Measurements from ENCODE around the gene ZNF385B.

Gene ZNF385B

DNA sequence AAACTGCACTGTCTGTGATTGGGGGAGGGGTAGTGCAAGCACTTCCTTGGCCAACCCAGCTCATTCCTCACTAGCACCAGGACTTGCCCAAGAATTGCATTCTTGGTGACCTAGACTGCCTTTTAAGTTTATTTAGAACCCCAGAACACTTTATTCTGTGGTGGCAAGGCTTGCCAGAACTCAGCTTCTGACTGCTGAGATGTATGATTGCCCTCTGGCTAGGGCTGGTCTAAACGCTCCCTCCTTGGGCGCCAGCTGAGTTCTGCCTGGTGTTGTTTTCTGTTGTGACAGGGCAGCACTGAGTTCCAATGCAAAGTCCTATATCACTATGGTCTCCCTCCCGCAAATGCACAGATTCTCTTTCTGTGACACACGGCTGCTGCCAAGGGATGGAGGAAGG lies 247.7 kb downstream of the ZNF385B start:
- TF ChIP-seq, protein P1, sequence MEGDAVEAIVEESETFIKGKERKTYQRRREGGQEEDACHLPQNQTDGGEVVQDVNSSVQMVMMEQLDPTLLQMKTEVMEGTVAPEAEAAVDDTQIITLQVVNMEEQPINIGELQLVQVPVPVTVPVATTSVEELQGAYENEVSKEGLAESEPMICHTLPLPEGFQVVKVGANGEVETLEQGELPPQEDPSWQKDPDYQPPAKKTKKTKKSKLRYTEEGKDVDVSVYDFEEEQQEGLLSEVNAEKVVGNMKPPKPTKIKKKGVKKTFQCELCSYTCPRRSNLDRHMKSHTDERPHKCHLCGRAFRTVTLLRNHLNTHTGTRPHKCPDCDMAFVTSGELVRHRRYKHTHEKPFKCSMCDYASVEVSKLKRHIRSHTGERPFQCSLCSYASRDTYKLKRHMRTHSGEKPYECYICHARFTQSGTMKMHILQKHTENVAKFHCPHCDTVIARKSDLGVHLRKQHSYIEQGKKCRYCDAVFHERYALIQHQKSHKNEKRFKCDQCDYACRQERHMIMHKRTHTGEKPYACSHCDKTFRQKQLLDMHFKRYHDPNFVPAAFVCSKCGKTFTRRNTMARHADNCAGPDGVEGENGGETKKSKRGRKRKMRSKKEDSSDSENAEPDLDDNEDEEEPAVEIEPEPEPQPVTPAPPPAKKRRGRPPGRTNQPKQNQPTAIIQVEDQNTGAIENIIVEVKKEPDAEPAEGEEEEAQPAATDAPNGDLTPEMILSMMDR (IDR thresholded peaks at IDR 0.05; ENCODE audit: extremely low read depth, missing control alignments), result no peak
- DNase-seq (ENCODE audit: low spot score), result no peak

DNA sequence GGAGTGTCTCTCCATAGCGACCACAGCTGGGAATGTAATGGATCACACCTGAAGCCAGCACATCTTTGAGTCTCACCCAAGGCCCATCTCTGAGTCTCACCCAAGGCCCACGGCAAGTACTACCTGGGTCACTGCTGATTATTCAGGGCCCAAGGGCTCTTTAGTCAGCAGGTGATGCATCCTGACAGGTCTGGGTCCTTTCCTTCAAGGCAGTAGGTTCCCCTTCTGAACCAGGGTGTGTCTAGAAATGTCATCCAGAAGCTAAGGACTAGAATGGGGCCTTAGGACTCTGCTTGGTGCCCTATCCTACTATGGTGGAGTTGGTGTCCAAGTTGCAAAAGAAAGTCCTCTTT lies 248.1 kb downstream of the ZNF385B start:
- DNase-seq (ENCODE audit: low spot score), result no peak
- TF ChIP-seq, protein P1 (IDR thresholded peaks at IDR 0.05; ENCODE audit: extremely low read depth, missing control alignments), result no peak

DNA sequence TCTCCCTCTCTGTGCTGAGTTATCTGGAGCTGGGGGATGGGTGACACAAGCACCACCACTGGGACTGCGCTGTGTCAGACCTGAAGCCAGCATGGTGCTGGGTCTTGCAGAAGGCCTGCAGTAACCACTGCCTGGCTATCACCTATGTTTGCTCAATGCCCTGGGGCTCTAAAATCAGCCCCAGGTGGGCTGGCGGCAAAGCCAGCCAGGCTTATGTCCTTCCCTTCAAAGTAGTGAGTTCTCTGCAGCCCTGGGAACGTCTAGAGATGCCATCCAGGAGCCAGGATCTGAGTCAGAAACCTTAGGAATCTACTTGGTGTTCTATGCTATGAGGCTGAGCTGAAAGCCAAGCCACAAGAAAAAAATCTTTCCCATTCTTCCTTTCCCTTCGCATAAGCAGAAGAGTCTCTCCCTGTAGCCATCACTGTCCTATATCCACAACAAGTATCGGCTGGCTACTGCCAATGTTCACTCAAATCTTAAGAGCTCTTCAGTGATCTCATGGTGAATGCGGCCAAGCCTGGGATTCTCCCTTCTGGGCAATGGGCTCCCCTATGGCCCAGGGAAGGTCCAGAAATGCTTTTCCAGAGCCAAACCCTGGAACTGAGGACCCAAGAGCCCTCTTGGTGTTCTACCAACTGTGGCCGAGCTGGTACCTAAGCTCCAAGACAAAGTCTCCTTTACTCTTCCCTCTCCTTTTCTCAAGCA lies 248.7 kb downstream of the ZNF385B start:
- TF ChIP-seq, protein P1 (IDR thresholded peaks at IDR 0.05; ENCODE audit: extremely low read depth, missing control alignments), result no peak
- DNase-seq (ENCODE audit: low spot score), result no peak

DNA sequence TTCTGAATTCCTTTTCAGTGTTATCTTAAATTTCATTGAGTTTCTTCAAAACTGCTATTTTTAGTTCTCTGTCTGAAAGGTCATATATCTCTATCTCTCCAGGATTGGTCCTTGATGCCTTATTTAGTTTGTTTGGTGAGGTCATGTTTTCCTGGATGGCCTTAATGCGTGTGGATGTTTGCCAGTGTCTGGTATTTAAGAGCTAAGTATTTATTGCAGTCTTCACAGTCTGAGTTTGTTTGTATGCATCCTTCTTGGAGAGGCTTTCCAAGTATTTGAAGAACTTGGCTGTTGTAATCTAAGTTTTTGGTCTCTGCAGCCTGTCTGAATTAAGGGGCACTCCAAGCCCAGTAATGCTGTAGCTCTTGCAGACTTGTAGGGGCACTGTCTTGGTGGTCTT lies 249.3 kb downstream of the ZNF385B start:
- TF ChIP-seq, protein P1 (IDR thresholded peaks at IDR 0.05; ENCODE audit: extremely low read depth, missing control alignments), result no peak
- DNase-seq (ENCODE audit: low spot score), result no peak

DNA sequence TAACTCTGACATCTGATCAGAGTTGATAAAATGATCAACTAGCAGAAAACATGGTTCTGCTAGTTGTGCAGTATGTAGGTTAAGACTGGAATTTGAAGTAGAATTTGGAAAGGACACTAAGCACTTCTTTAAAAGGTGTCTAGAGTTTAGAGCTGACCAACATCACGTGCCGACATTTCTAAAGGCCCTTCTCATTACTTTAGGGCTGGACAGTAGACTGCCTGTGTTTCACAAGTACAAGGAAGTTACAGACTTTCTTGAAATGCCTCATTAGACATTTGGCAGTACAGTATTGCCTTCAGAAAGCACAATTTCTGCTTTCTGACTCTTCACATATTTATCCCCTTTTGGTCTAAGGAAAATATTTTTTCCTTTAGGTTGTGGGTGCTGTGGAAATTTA lies 255.3 kb downstream of the ZNF385B start:
- TF ChIP-seq, protein P1 (IDR thresholded peaks at IDR 0.05; ENCODE audit: extremely low read depth, missing control alignments), result no peak
- DNase-seq (ENCODE audit: low spot score), result no peak

DNA sequence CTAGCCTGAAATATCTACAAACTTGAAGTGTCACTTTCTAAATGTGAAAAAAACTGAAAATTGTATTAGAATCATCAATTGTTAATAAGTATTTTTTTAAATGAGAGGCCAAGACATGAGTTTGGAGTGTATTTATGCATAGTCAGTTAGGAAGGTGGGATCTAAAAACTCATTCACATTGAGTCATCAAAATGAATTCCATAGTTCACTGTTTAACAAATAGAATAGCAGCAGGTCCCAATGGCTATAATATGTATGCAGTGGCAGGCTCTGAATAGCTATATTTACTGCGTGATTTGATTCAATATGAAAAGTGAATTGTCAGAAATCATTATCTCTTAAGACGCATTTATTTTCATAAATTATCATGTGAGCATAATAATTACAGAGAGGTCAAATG lies 256.1 kb downstream of the ZNF385B start:
- no peak for DNase-seq (ENCODE audit: low spot score)
- TF ChIP-seq, protein P1 (IDR thresholded peaks at IDR 0.05; ENCODE audit: extremely low read depth, missing control alignments), result no peak

DNA sequence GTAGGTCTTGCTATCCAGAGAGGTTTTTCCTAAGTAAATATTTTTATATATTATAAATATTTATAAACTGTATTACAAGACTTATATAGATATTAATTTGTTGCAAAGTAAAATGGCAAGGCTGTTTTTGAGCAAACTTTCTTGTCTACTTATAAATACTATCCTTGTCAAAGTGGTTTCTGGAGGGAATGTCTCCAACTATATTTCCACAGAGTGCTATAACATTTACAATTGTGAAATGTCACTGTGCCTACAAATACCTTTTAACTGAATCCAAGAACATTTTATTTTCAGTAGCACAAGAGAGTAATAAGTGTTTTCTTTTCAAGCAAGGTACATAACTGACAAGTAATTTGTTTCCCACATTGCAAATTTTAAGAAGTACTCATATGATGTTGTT lies 256.8 kb downstream of the ZNF385B start:
- DNase-seq (ENCODE audit: low spot score), result no peak
- TF ChIP-seq, protein P1 (IDR thresholded peaks at IDR 0.05; ENCODE audit: extremely low read depth, missing control alignments), result no peak

Data from GM20000 (cell line).